Right kidney (tissue), 1 donor: Measurements from ENCODE around the gene BRD1.
A peak's percentile ranks its signal among the peaks of the same experiment; 100 is the strongest.
"Not testable (repeated sequence)": the region's sequence is repeated elsewhere in the genome, so short reads cannot be mapped to it uniquely, and the experiment has no call there.

Experiments used
- DNase-seq: peaks from one replicate; pipeline ENCODE4 v3.0.0-alpha.2; 2016

Gene BRD1

GRCh38 chr22:49826603-49827270 lies 936 bp downstream of the BRD1 start:
- peak; percentile 82 for DNase-seq

- no peak for DNase-seq
These were observed 1.6 kb downstream of the BRD1 start for GRCh38 chr22:49825944-49826602.

GRCh38 chr22:49825436-49825835 lies 2.2 kb downstream of the BRD1 start:
- no peak for DNase-seq

GRCh38 chr22:49824936-49825335 lies 2.7 kb downstream of the BRD1 start:
- no peak for DNase-seq

GRCh38 chr22:49824185-49824925 lies 3.3 kb downstream of the BRD1 start:
- DNase-seq: no peak

- DNase-seq: no peak
These were observed 4.2 kb downstream of the BRD1 start for GRCh38 chr22:49823289-49824045.

- not testable (repeated sequence) for DNase-seq
These were observed 5.9 kb downstream of the BRD1 start for GRCh38 chr22:49821741-49822140.

- DNase-seq: no peak
These were observed 6.7 kb downstream of the BRD1 start for GRCh38 chr22:49820984-49821383.

- DNase-seq: no peak
These were observed 10.3 kb downstream of the BRD1 start for GRCh38 chr22:49817359-49817758.

- no peak for DNase-seq
These were observed 12.0 kb downstream of the BRD1 start for GRCh38 chr22:49815641-49816091.

GRCh38 chr22:49814856-49815255 lies 12.8 kb downstream of the BRD1 start:
- no peak for DNase-seq

- no peak for DNase-seq
These were observed 13.4 kb downstream of the BRD1 start for GRCh38 chr22:49814164-49814686.

- no peak for DNase-seq
These were observed 14.8 kb downstream of the BRD1 start for GRCh38 chr22:49812838-49813237.

- no peak for DNase-seq
These were observed 16.5 kb downstream of the BRD1 start for GRCh38 chr22:49811020-49811791.

- DNase-seq: no peak
These were observed 17.2 kb downstream of the BRD1 start for GRCh38 chr22:49810363-49811019.

- DNase-seq: no peak
These were observed 19.6 kb downstream of the BRD1 start for GRCh38 chr22:49807780-49808708.

- no peak for DNase-seq
These were observed 20.5 kb downstream of the BRD1 start for GRCh38 chr22:49807129-49807528.

- no peak for DNase-seq
These were observed 23.8 kb downstream of the BRD1 start for GRCh38 chr22:49803737-49804375.

GRCh38 chr22:49803134-49803533 lies 24.5 kb downstream of the BRD1 start:
- no peak for DNase-seq
